IMR-90 (cell line): ENCODE results near the gene NTF3. TPM values are rescaled to one million over a fixed set of nuclear protein-coding genes. Genes with fewer than 3 reads are reported as not detected.

Experiments used
- ATAC-seq: fragments of 200-7000 bp; cut with Tn5 transposase; 2 replicates; pipeline ENCODE4 v1.9.1; 2020; ENCODE audit warnings: low read depth, mild to moderate bottlenecking, moderate library complexity
- BruUV-seq: library from RNA; stranded (reverse); fragments of 400-500 nt; replicated peaks from 2 replicates; lab custom pipeline; 2021; lab: Mats Ljungman, UMichigan
- CTCF ChIA-PET: fragments of 300-600 bp; formaldehyde crosslinking; extraction: SDS; loops from one replicate; lab custom pipeline; 2021; ENCODE audit warnings: antibody characterized with exemption; lab: Yijun Ruan, JAX
- POLR2A ChIA-PET: fragments of 300-600 bp; sonication (Branson Sonifier 250); formaldehyde crosslinking; loops from one replicate; lab custom pipeline; 2022; ENCODE audit warnings: antibody characterized with exemption; ENCODE audit not compliant: unreplicated experiment; lab: Charles Lee
- DNase-seq: peaks from one replicate; pipeline ENCODE4 v3.0.0; 2013
- H2AFZ ChIP-seq: replicated peaks from 2 replicates; pipeline ENCODE3; 2013; ENCODE audit warnings: low read length, mild to moderate bottlenecking; ENCODE audit not compliant: poor library complexity
- H2AK5ac ChIP-seq: 2 replicates; pipeline ENCODE4 v1.6.1; 2013; ENCODE audit warnings: low read depth, low read length, inconsistent platforms
- H2AK9ac ChIP-seq: replicated peaks from 2 replicates; pipeline ENCODE3; 2013; ENCODE audit warnings: mild to moderate bottlenecking, low read depth, low read length, moderate library complexity; ENCODE audit not compliant: poor library complexity
- H2BK120ac ChIP-seq: 2 replicates; pipeline ENCODE4 v1.6.1; 2013; ENCODE audit warnings: low read depth, low read length, inconsistent platforms
- H2BK15ac ChIP-seq: 3 replicates; pipeline ENCODE4 v1.6.1; 2013; ENCODE audit warnings: low read depth, low read length, inconsistent platforms
- H2BK20ac ChIP-seq: 2 replicates; pipeline ENCODE4 v1.6.1; 2013; ENCODE audit warnings: low read depth, mild to moderate bottlenecking, inconsistent platforms, low read length, moderate library complexity
- H2BK5ac ChIP-seq: 2 replicates; pipeline ENCODE4 v1.6.1; 2013; ENCODE audit warnings: mild to moderate bottlenecking, low read depth, low read length, inconsistent platforms; ENCODE audit not compliant: poor library complexity, severe bottlenecking
- H3K14ac ChIP-seq: replicated peaks from 2 replicates; pipeline ENCODE4 v1.6.1; 2013; ENCODE audit warnings: low read depth, low read length, inconsistent platforms
- H3K18ac ChIP-seq: 2 replicates; pipeline ENCODE4 v1.6.1; 2013; ENCODE audit warnings: low read depth, low read length, control low read depth
- H3K23ac ChIP-seq: 2 replicates; pipeline ENCODE4 v1.6.1; 2013; ENCODE audit warnings: low read depth, low read length, inconsistent platforms
- H3K27ac ChIP-seq: 2 replicates; pipeline ENCODE4 v1.5.1; 2013; ENCODE audit warnings: mild to moderate bottlenecking, control low read depth, low read length; ENCODE audit not compliant: insufficient read depth
- H3K27me3 ChIP-seq: 2 replicates; pipeline ENCODE4 v1.6.1; 2013; ENCODE audit warnings: low read length; ENCODE audit not compliant: control insufficient read depth, insufficient read depth
- H3K36me3 ChIP-seq: 2 replicates; pipeline ENCODE4 v1.6.1; 2013; ENCODE audit warnings: low read length, mixed read lengths; ENCODE audit not compliant: control insufficient read depth, insufficient read depth
- H3K4ac ChIP-seq: 2 replicates; pipeline ENCODE4 v1.6.1; 2013; ENCODE audit warnings: low read depth, low read length, inconsistent platforms
- H3K4me1 ChIP-seq: 2 replicates; pipeline ENCODE4 v1.6.1; 2013; ENCODE audit warnings: low read length, mixed read lengths; ENCODE audit not compliant: control insufficient read depth, insufficient read depth
- H3K4me2 ChIP-seq: 2 replicates; pipeline ENCODE4 v1.6.1; 2013; ENCODE audit warnings: low read depth, mild to moderate bottlenecking, control low read depth, low read length, moderate library complexity
- H3K4me3 ChIP-seq: 2 replicates; pipeline ENCODE4 v1.5.1; 2013; ENCODE audit warnings: low read depth, mild to moderate bottlenecking, control low read depth, low read length, moderate library complexity; ENCODE audit not compliant: insufficient read depth
- H3K56ac ChIP-seq: 2 replicates; pipeline ENCODE4 v1.6.1; 2013; ENCODE audit warnings: low read length, inconsistent platforms; ENCODE audit not compliant: insufficient read depth; ENCODE audit errors: extremely low read depth
- H3K79me1 ChIP-seq, 2 experiments: 2 replicates each; pipeline ENCODE4 v1.6.1; 2013; ENCODE audit warnings: low read length in 2 of 2, inconsistent platforms in 1 of 2, low read depth in 1 of 2
- H3K9ac ChIP-seq: 2 replicates; pipeline ENCODE4 v1.6.1; 2013; ENCODE audit warnings: low read depth, low read length, control low read depth
- H3K9me1 ChIP-seq: 2 replicates; pipeline ENCODE4 v1.6.1; 2013; ENCODE audit warnings: low read length, inconsistent platforms; ENCODE audit not compliant: insufficient read depth
- H3K9me3 ChIP-seq: 2 replicates; pipeline ENCODE4 v1.6.1; 2013; ENCODE audit warnings: low read length; ENCODE audit not compliant: control insufficient read depth, insufficient read depth
- H4K20me1 ChIP-seq: 2 replicates; pipeline ENCODE4 v1.6.1; 2013; ENCODE audit warnings: low read length, inconsistent platforms; ENCODE audit not compliant: insufficient read depth
- H4K5ac ChIP-seq: 2 replicates; pipeline ENCODE4 v1.6.1; 2013; ENCODE audit warnings: mild to moderate bottlenecking, low read depth, low read length, control low read depth
- H4K8ac ChIP-seq, 2 experiments: 2 replicates each; pipeline ENCODE4 v1.6.1; 2013; ENCODE audit warnings: low read depth in 2 of 2, low read length in 2 of 2, control low read depth in 1 of 2, inconsistent platforms in 1 of 2
- H4K91ac ChIP-seq: 2 replicates; pipeline ENCODE4 v1.6.1; 2013; ENCODE audit warnings: low read depth, low read length, inconsistent platforms; ENCODE audit not compliant: insufficient read depth
- BHLHE40 ChIP-seq: fragments of 150-350 bp; IDR thresholded peaks from 2 replicates; pipeline ENCODE4 v1.6.1; 2016; ENCODE audit warnings: mild to moderate bottlenecking, low read depth, low read length
- CEBPB ChIP-seq: IDR thresholded peaks from 2 replicates; pipeline ENCODE4 v1.6.1; 2012; ENCODE audit warnings: low read depth, low read length, improper control_type of control experiment
- CHD1 ChIP-seq: IDR thresholded peaks from 2 replicates; pipeline ENCODE4 v1.6.1; 2012; ENCODE audit warnings: low read depth, low read length, improper control_type of control experiment
- CTCF ChIP-seq: conservative IDR thresholded peaks from 2 replicates; pipeline ENCODE4 v1.5.1; 2012; ENCODE audit warnings: mild to moderate bottlenecking, low read depth, low read length, improper control_type of control experiment
- ELK1 ChIP-seq: fragments of 150-350 bp; IDR thresholded peaks from 2 replicates; pipeline ENCODE4 v1.6.1; 2016; ENCODE audit warnings: low read depth, mild to moderate bottlenecking, low read length, moderate library complexity, borderline replicate concordance
- FOS ChIP-seq: fragments of 150-350 bp; IDR thresholded peaks from 2 replicates; pipeline ENCODE4 v1.6.1; 2016; ENCODE audit warnings: low read depth, low read length
- MAFK ChIP-seq: IDR thresholded peaks from 2 replicates; pipeline ENCODE4 v1.6.1; 2012; ENCODE audit warnings: low read depth, low read length, improper control_type of control experiment
- MAZ ChIP-seq: IDR thresholded peaks from 2 replicates; pipeline ENCODE4 v1.6.1; 2012; ENCODE audit warnings: low read depth, mild to moderate bottlenecking, low read length, improper control_type of control experiment, moderate library complexity, borderline replicate concordance
- MXI1 ChIP-seq: IDR thresholded peaks from 2 replicates; pipeline ENCODE4 v1.6.1; 2012; ENCODE audit warnings: low read depth, mild to moderate bottlenecking, low read length, moderate library complexity, borderline replicate concordance
- NFE2L2 ChIP-seq: fragments of 150-350 bp; IDR thresholded peaks from 2 replicates; pipeline ENCODE4 v1.6.1; 2016; ENCODE audit warnings: low read depth, mild to moderate bottlenecking, low read length
- POLR2A ChIP-seq: IDR thresholded peaks from 2 replicates; pipeline ENCODE4 v1.6.1; 2012; ENCODE audit warnings: mild to moderate bottlenecking, low read depth, low read length
- RAD21 ChIP-seq: IDR thresholded peaks from 2 replicates; pipeline ENCODE4 v1.6.1; 2012; ENCODE audit warnings: low read length, improper control_type of control experiment
- RCOR1 ChIP-seq: IDR thresholded peaks from 2 replicates; pipeline ENCODE4 v1.6.1; 2012; ENCODE audit warnings: mild to moderate bottlenecking, low read length, improper control_type of control experiment; ENCODE audit not compliant: insufficient replicate concordance
- RFX5 ChIP-seq: IDR thresholded peaks from 2 replicates; pipeline ENCODE4 v1.8.0; 2012; ENCODE audit warnings: low read depth, mild to moderate bottlenecking, low read length, moderate library complexity
- SMC3 ChIP-seq: fragments of 150-350 bp; IDR thresholded peaks from 2 replicates; pipeline ENCODE4 v1.6.1; 2016; ENCODE audit warnings: low read depth, mild to moderate bottlenecking, antibody characterized with exemption, low read length, moderate library complexity
- USF2 ChIP-seq: fragments of 150-350 bp; IDR thresholded peaks from 2 replicates; pipeline ENCODE4 v1.6.1; 2017; ENCODE audit warnings: mild to moderate bottlenecking, antibody characterized with exemption, low read length, low read depth
- WGBS, 2 experiments: methylation state at CpG; one replicate each; pipeline versions ENCODE4 v1.1.5 to v1.1.7; 2013; ENCODE audit warnings: missing lambda C conversion rate in 2 of 2; ENCODE audit not compliant: insufficient read length in 1 of 2; ENCODE audit errors: extremely low coverage in 2 of 2; 5-methylcytosine and 5-hydroxymethylcytosine counted together
- dilution Hi-C: fragments of 300-500 bp; cut with HindIII; formaldehyde crosslinking; loops from one replicate; pipeline ENCODE4 v1.14.3; 2018; ENCODE audit warnings: low sequenced_read_pairs; ENCODE audit not compliant: unreplicated experiment
- in situ Hi-C: fragments of 300-500 bp; cut with MboI; formaldehyde crosslinking; loops from 3 replicates; pipeline ENCODE4 v1.14.3; 2019; ENCODE audit warnings: low sequenced_read_pairs, inconsistent platforms, mixed read lengths
- intact Hi-C: fragments of 100-400 bp; cut with micrococcal nuclease; formaldehyde crosslinking; loops from 2 replicates; pipeline ENCODE4 v1.10.0; 2022
- polyA plus RNA-seq, 3 experiments: library from polyadenylated mRNA; depleted of rRNA; stranded (reverse); fragments of >200 nt; gene quantifications; 2 replicates each; pipeline ENCODE4 v1.2.3, GENCODE V29; 2012; ENCODE audit warnings: low replicate concordance in 1 of 3
- total RNA-seq: library from RNA; depleted of rRNA; stranded (reverse); fragments of >200 nt; gene quantifications from 2 replicates; pipeline ENCODE4 v1.2.3, GENCODE V29; 2012

NTF3 gene
- total and polyA plus RNA-seq, 2 of the 4 experiments (the other 2 are of a cell fraction) = 12.2 to 32.4 TPM

GRCh38 chr12:5464096-5464495 lies 32.2 kb downstream of the NTF3 start:
- Histone ChIP-seq H3K4ac (no peak overlapping the region), H3K36me3 (peaks cover 10% of the 10 kb centered on the region)
- dilution Hi-C loops = no loop called here

More at GRCh38 chr12:5464096-5464495, 32.2 kb downstream of the NTF3 start:
- Histone ChIP-seq H3K27ac (no peak overlapping the region), H2BK120ac (no peak overlapping the region), H2BK20ac (no peak overlapping the region), H2AK5ac (no peak overlapping the region), H3K56ac (no peak overlapping the region), H3K27me3 (no peaks in the 10 kb centered on the region), H2BK5ac (no peak overlapping the region), H3K9me1 (peaks cover 22% of the 10 kb centered on the region), H3K18ac (no peak overlapping the region), H4K8ac (no peak overlapping the region), H3K9me3 (no peaks in the 10 kb centered on the region), H3K9ac (no peak overlapping the region), H3K14ac (no peak overlapping the region), H3K79me1 (peaks cover 54 to 98% of the 10 kb centered on the region in 2 experiments), H4K5ac (no peak overlapping the region), H3K4me1 (peaks cover 29% of the 10 kb centered on the region), H4K91ac (no peak overlapping the region), H2AFZ (no peak overlapping the region), H4K20me1 (peaks cover 14% of the 10 kb centered on the region; the same call in 1 of the 2 replicates), H3K4me2 (no peak overlapping the region), H2AK9ac (no peak overlapping the region), H2BK15ac (no peak overlapping the region), H3K4me3 (no peak overlapping the region), H3K23ac (no peak overlapping the region)
- ATAC-seq (no peak), DNase-seq (no peak)
- intact Hi-C loops (no loop called here), in situ Hi-C loops (loop anchor here (25.0 kb wide), 1 partner anchor 823 kb away; no protein-coding TSS in a partner anchor)
- no CpG with 5 or more reads among the region's 2 CpGs for WGBS, 2 experiments
- ChIA-PET CTCF (no interaction called here), POLR2A (no interaction called here)
- TF ChIP-seq MAZ (no peak), USF2 (no peak), RAD21 (no peak), MXI1 (no peak), POLR2A (no peak), BHLHE40 (no peak), MAFK (no peak), CEBPB (no peak), CTCF (no peak), NFE2L2 (no peak), CHD1 (no peak), SMC3 (no peak), FOS (no peak), RCOR1 (no peak), RFX5 (no peak), ELK1 (no peak)
- BruUV-seq = no TSS peak
